Endodermal cell (in vitro differentiated cells): ENCODE data around the gene PRDM16. TPM values are rescaled to one million over a fixed set of nuclear protein-coding genes. Genes with fewer than 3 reads are reported as not detected.

ENCODE experiments used
- DNase-seq: peaks from one replicate; pipeline ENCODE4 v3.0.0-alpha.2; 2017
- H3K27ac ChIP-seq: 2 replicates; pipeline ENCODE4 v1.5.1; 2013; ENCODE audit warnings: mild to moderate bottlenecking, low read depth, low read length, moderate library complexity
- H3K27me3 ChIP-seq: 2 replicates; pipeline ENCODE4 v1.6.1; 2013; ENCODE audit warnings: mild to moderate bottlenecking, low read length, moderate library complexity; ENCODE audit not compliant: insufficient read depth, control insufficient read depth, poor library complexity, severe bottlenecking
- H3K36me3 ChIP-seq: 2 replicates; pipeline ENCODE4 v1.7.0; 2013; ENCODE audit warnings: mild to moderate bottlenecking, low read length, moderate library complexity; ENCODE audit not compliant: control insufficient read depth, insufficient read depth
- H3K4me1 ChIP-seq: one replicate; pipeline ENCODE4 v1.7.0; 2013; ENCODE audit warnings: low read length; ENCODE audit not compliant: control insufficient read depth, insufficient read depth
- H3K4me3 ChIP-seq: 2 replicates; pipeline ENCODE4 v1.5.1; 2013; ENCODE audit warnings: mild to moderate bottlenecking, low read length, moderate library complexity
- H3K9ac ChIP-seq: 2 replicates; pipeline ENCODE4 v1.6.1; 2013; ENCODE audit warnings: mild to moderate bottlenecking, low read length, moderate library complexity; ENCODE audit not compliant: poor library complexity, severe bottlenecking; ENCODE audit errors: extremely low read depth
- H3K9me3 ChIP-seq: 2 replicates; pipeline ENCODE4 v1.6.1; 2013; ENCODE audit warnings: mild to moderate bottlenecking, low read length, moderate library complexity; ENCODE audit not compliant: control insufficient read depth
- H3K27ac Mint-ChIP-seq: 2 replicates; pipeline ENCODE4 v1.8.0; 2020; ENCODE audit warnings: mixed read lengths
- H3K27me3 Mint-ChIP-seq: 2 replicates; pipeline ENCODE4 v1.8.0; 2021; ENCODE audit warnings: mild to moderate bottlenecking, mixed read lengths; ENCODE audit not compliant: insufficient read depth
- H3K36me3 Mint-ChIP-seq: 2 replicates; pipeline ENCODE4 v1.8.0; 2020; ENCODE audit warnings: low read depth, mixed read lengths
- H3K4me1 Mint-ChIP-seq: 2 replicates; pipeline ENCODE4 v1.8.0; 2020; ENCODE audit warnings: mixed read lengths
- H3K4me3 Mint-ChIP-seq: 2 replicates; pipeline ENCODE4 v1.8.0; 2020; ENCODE audit warnings: mild to moderate bottlenecking, moderate library complexity, mixed read lengths
- H3K9me3 Mint-ChIP-seq: 2 replicates; pipeline ENCODE4 v1.8.0; 2020; ENCODE audit warnings: mild to moderate bottlenecking, mixed read lengths
- WGBS, 2 experiments: methylation state at CpG; one replicate each; pipeline versions ENCODE4 v1.1.5 to v1.1.7; 2013; ENCODE audit warnings: missing lambda C conversion rate in 2 of 2, mixed read lengths in 1 of 2; ENCODE audit not compliant: insufficient coverage in 1 of 2, insufficient read length in 1 of 2; 5-methylcytosine and 5-hydroxymethylcytosine counted together
- total RNA-seq, 2 donors: library from RNA; stranded (reverse); fragmentation: NEBNext Ultra II Directional in 1 of 2; extraction: Animal tissue kit (Norgen Biotek cat#: 25700) in 1 of 2; gene quantifications; 2 replicates in 1 of 2; 3 replicates in 1 of 2; pipeline ENCODE4 v1.2.1, GENCODE V29; 2021
- TF ChIP-seq, protein P1 (sequence below): fragments of 200-600 bp; sonication (generic); conservative IDR thresholded peaks from 2 replicates; pipeline ENCODE4 v1.5.0; 2021; ENCODE audit warnings: antibody characterized with exemption, mild to moderate bottlenecking

The PRDM16 gene
- total RNA-seq, 2 donors from 2014 or later = 2.1 to 4.0 TPM

DNA sequence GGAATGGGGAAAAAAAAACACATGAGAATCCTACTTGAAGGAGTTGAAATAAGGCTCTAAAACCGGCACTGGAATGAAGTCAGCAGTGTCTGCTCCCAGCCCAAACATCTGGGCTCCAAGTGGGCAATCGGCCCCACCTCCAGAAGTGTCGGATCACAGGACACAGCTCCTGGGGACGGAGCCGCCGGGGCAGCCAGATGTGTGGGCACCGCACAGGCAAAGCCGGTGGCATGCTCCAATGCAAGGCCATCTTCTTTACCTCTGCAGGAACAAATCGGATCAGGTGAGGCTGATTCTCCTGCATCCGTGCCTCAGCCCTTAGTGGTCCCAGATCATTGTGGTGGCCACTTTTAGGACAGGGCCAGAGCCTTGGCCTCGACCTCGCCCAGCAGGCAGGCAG is 156.7 kb downstream of the PRDM16 start:
- DNase-seq = no peak
- Histone ChIP-seq H3K9ac (no peak overlapping the region), H3K27ac (no peak overlapping the region), H3K9me3 (no peaks in the 10 kb centered on the region), H3K4me3 (no peak overlapping the region), H3K27me3 (no peaks in the 10 kb centered on the region), H3K4me1 (no peaks in the 10 kb centered on the region), H3K36me3 (no peaks in the 10 kb centered on the region)
- no peak overlapping the region for H3K27ac Mint-ChIP-seq
- H3K36me3 Mint-ChIP-seq = no peaks in the 10 kb centered on the region
- no peaks in the 10 kb centered on the region for H3K27me3 Mint-ChIP-seq
- H3K9me3 Mint-ChIP-seq = no peaks in the 10 kb centered on the region
- TF ChIP-seq, protein P1, sequence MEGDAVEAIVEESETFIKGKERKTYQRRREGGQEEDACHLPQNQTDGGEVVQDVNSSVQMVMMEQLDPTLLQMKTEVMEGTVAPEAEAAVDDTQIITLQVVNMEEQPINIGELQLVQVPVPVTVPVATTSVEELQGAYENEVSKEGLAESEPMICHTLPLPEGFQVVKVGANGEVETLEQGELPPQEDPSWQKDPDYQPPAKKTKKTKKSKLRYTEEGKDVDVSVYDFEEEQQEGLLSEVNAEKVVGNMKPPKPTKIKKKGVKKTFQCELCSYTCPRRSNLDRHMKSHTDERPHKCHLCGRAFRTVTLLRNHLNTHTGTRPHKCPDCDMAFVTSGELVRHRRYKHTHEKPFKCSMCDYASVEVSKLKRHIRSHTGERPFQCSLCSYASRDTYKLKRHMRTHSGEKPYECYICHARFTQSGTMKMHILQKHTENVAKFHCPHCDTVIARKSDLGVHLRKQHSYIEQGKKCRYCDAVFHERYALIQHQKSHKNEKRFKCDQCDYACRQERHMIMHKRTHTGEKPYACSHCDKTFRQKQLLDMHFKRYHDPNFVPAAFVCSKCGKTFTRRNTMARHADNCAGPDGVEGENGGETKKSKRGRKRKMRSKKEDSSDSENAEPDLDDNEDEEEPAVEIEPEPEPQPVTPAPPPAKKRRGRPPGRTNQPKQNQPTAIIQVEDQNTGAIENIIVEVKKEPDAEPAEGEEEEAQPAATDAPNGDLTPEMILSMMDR = no peak
- H3K4me3 Mint-ChIP-seq = no peak overlapping the region
- WGBS, 2 experiments = 91 to 92% methylated on average over 11 to 12 of the region's 12 CpGs
- no peaks in the 10 kb centered on the region for H3K4me1 Mint-ChIP-seq

DNA sequence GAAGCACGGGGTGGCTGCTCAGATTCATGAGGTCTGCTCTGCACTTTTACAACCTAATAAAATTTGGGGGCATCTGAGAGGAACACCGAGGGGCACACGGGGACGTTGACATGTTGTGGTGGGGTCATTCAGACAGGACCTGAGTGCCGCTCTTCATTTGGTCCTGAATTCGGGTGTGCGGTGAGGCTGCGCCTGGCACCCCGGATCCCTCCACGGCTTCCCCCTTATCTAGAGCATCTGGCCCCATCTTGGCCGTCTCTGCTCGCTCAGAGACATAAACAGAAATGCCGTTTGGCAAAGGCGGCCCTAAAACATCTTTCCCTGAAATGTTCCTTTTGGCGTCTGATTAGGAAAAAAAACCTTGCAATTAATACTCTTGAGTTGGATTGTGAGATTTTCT is 157.2 kb downstream of the PRDM16 start:
- H3K4me1 Mint-ChIP-seq = no peaks in the 10 kb centered on the region
- H3K27me3 Mint-ChIP-seq = no peaks in the 10 kb centered on the region
- DNase-seq = no peak

DNA sequence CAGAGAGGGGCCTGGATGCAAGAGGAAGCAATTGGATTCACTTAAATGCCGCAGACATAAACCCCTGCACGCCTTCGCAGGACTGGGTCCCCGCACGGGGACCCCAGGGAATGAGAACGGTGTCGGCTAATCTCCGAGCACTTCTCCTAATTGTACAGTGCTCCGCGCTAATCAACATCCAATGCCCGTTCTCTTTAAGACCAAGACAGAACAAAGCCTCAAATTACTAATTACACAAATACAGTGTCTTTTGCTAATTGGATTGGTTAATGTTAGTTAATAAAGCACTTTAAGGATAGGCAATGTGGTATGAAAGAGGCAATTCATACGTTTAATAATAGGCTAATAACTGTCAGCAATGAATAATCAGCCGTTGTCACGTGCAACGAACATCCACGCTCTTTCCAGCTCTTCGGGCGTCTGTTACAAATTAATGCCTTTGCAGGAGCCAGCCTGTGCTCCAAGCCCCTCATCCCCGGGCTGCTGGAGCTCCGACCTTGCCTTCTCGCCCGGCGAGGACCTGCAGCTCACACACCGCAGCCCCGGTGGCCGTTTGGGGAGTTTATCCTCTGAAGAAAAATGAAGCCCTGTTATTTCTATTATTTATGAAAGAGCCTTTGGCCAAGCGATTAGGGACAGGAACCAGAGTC is 157.8 kb downstream of the PRDM16 start:
- 90% methylated on average over 15 to 26 of the region's 27 CpGs for WGBS, 2 experiments
- H3K36me3 ChIP-seq = no peaks in the 10 kb centered on the region
- H3K9me3 ChIP-seq = no peaks in the 10 kb centered on the region
- H3K4me3 ChIP-seq = no peak overlapping the region
- H3K36me3 Mint-ChIP-seq = no peaks in the 10 kb centered on the region
- H3K27me3 ChIP-seq = no peaks in the 10 kb centered on the region
- no peaks in the 10 kb centered on the region for H3K27me3 Mint-ChIP-seq
- peak; percentile 64 for DNase-seq
- H3K27ac ChIP-seq = no peak overlapping the region
- no peaks in the 10 kb centered on the region for H3K9me3 Mint-ChIP-seq
- no peaks in the 10 kb centered on the region for H3K4me1 ChIP-seq
- H3K9ac ChIP-seq = no peak overlapping the region
- no peaks in the 10 kb centered on the region for H3K4me1 Mint-ChIP-seq
- H3K4me3 Mint-ChIP-seq = no peak overlapping the region
- H3K27ac Mint-ChIP-seq = no peak overlapping the region
- TF ChIP-seq, protein P1 = peak; percentile 49

More for the DNA sequence above, 157.2 kb downstream of the PRDM16 start:
- Histone ChIP-seq H3K4me1 (no peaks in the 10 kb centered on the region), H3K27ac (no peak overlapping the region), H3K27me3 (no peaks in the 10 kb centered on the region), H3K9ac (no peak overlapping the region), H3K36me3 (no peaks in the 10 kb centered on the region), H3K4me3 (no peak overlapping the region), H3K9me3 (no peaks in the 10 kb centered on the region)
- Mint-ChIP-seq H3K36me3 (no peaks in the 10 kb centered on the region), H3K9me3 (no peaks in the 10 kb centered on the region), H3K4me3 (no peak overlapping the region), H3K27ac (no peak overlapping the region)
- WGBS, 2 experiments = 92 to 98% methylated on average over 15 of the region's 15 CpGs
- TF ChIP-seq, protein P1 = no peak
